DOHH2 (cell line): ENCODE measurements around the gene PLA2G4E.

ENCODE experiments used
- CTCF ChIP-seq: fragments of 200-600 bp; sonication (generic); IDR thresholded peaks from one replicate; pipeline ENCODE4 v1.5.1; 2014; ENCODE audit warnings: antibody characterized with exemption, mild to moderate bottlenecking, low read depth, low read length; ENCODE audit not compliant: poor library complexity, severe bottlenecking
- EZH2phosphoT487 ChIP-seq: fragments of 200-600 bp; sonication (generic); IDR thresholded peaks from 2 replicates; pipeline ENCODE4 v1.6.1; 2017; ENCODE audit warnings: borderline replicate concordance, mild to moderate bottlenecking, antibody characterized with exemption, low read length, moderate library complexity, mixed read lengths

- no peak for TF ChIP-seq CTCF
- TF ChIP-seq EZH2phosphoT487: no peak
These were observed 48.8 kb upstream of the PLA2G4E start for GRCh38 chr15:42069496-42070278.
